ENCODE measurements around the gene SPATC1L.
"Not testable (repeated sequence)": the region's sequence is repeated elsewhere in the genome, so short reads cannot be mapped to it uniquely, and the experiment has no call there.

Gene SPATC1L

GRCh38 chr21:46202592-46203202 lies 18.4 kb upstream of the SPATC1L start:
- TF ChIP-seq CTCF (IDR thresholded peaks at IDR 0.05; ENCODE audit: extremely low read depth, missing control alignments) = no peak
- no peak for DNase-seq (ENCODE audit: low spot score)

GRCh38 chr21:46200877-46201803 lies 16.9 kb upstream of the SPATC1L start:
- not testable (repeated sequence) for DNase-seq (ENCODE audit: low spot score)

- TF ChIP-seq CTCF (IDR thresholded peaks at IDR 0.05; ENCODE audit: extremely low read depth, missing control alignments) = no peak
- DNase-seq (ENCODE audit: low spot score) = no peak
Measured at GRCh38 chr21:46199436-46200373, 15.4 kb upstream of the SPATC1L start.

DNA sequence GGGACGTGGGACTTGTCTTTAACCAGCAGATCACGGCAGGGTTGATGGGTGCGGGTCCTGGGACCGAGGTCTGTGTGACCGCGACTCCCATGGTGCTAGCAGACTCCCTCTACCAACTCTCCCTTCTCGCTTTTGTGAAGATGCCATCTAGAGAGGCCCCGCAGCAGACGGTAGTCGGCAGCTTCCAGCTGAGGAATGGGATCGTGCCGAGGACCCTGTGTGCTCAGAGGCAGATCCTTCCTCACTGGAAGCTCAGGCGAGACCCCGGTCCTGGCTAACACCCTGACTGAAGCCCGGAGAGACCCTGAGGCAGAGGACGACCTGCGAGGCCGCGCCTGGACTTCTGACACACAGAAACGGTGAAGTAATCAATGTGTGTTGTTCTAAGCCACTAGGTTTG lies 12.5 kb upstream of the SPATC1L start:
- DNase-seq (ENCODE audit: low spot score) = no peak
- TF ChIP-seq CTCF (IDR thresholded peaks at IDR 0.05; ENCODE audit: extremely low read depth, missing control alignments) = no peak

DNA sequence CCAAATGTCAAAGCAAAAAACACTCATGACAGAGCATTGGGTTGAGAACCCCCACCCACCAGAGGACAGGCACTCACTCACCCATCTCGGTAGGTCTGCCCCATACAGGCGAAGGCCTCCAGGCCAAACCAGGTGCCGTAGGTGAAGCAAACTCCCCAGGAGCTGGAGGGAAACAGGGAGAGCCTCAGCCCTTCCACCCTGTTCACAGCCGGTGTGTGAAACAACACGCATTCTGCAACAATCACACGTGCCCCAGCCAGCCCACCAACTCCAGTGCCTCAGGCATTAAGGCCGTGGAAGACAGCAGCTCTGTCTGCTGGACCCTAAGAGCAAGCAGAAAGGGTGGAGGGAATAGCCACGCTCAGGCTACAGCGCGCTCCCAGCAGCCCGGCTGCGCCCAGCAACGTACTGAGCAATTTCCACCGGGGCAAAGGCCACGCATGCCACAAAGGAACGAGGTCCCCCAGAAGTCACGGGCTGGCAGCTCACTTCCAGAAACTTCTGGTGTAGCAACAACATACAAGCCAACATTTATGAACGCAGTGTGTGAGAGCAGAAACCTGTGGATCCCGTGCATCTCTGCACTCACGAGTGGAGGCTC lies 11.4 kb upstream of the SPATC1L start:
- DNase-seq (ENCODE audit: low spot score) = no peak
- TF ChIP-seq CTCF (IDR thresholded peaks at IDR 0.05; ENCODE audit: extremely low read depth, missing control alignments) = no peak

GRCh38 chr21:46194374-46195334 lies 10.4 kb upstream of the SPATC1L start:
- no peak for DNase-seq (ENCODE audit: low spot score)
- no peak for TF ChIP-seq CTCF (IDR thresholded peaks at IDR 0.05; ENCODE audit: extremely low read depth, missing control alignments)
